ENCODE results near the gene PLEKHG3.

GRCh38 chr14:64724578-64724930 lies 20.3 kb downstream of the PLEKHG3 start:
- TF ChIP-seq CTCF (IDR thresholded peaks at IDR 0.05 in 2 of 3, conservative IDR thresholded peaks at IDR 0.05 in 1 of 3; ENCODE audit: control insufficient read depth in 2 of 3, extremely low read depth in 1 of 3, insufficient read depth in 1 of 3, low read depth in 3 of 3, low read length in 3 of 3) (no peak), PAX8 (IDR thresholded peaks at IDR 0.05) (no peak), RCOR1 (conservative IDR thresholded peaks at IDR 0.05; ENCODE audit: low read depth, low read length) (no peak), EP300 (IDR thresholded peaks at IDR 0.05; ENCODE audit: borderline replicate concordance in 1 of 2, control insufficient read depth in 1 of 2, low read depth in 2 of 2, low read length in 2 of 2) (no peak), ZNF274 (IDR thresholded peaks at IDR 0.05; ENCODE audit: insufficient read depth, insufficient read length) (no peak), LARP7 (IDR thresholded peaks at IDR 0.05) (no peak), NR2C2 (IDR thresholded peaks at IDR 0.05; ENCODE audit: borderline replicate concordance, control insufficient read depth, insufficient read length, low read depth) (no peak)
